Measurements from ENCODE around the gene PITPNC1.

The PITPNC1 gene

GRCh38 chr17:67619555-67619954 is 242.5 kb downstream of the PITPNC1 start:
- H3K79me1 ChIP-seq (ENCODE audit: low read length): no peaks in the 10 kb centered on the region
- H3K27me3 ChIP-seq (ENCODE audit: insufficient read depth, low read length): no peaks in the 10 kb centered on the region
- no peak overlapping the region for H2BK12ac ChIP-seq (ENCODE audit: low read length)
- H3K18ac ChIP-seq (ENCODE audit: low read length): no peak overlapping the region
- no peak overlapping the region for H3K4ac ChIP-seq (ENCODE audit: low read depth, low read length)
- no peak for DNase-seq
- no CpG with 5 or more reads among the region's 9 CpGs for WGBS (ENCODE audit: extremely low coverage, insufficient coverage, insufficient read length)
- no peak overlapping the region for H2BK5ac ChIP-seq (ENCODE audit: low read depth, low read length, poor library complexity)
- no peaks in the 10 kb centered on the region for H3K79me2 ChIP-seq (ENCODE audit: control insufficient read depth, insufficient read depth, low read length, poor library complexity)
- H2AFZ ChIP-seq (ENCODE audit: insufficient read depth, low read length, poor library complexity): no peak overlapping the region
- no peak overlapping the region for H2BK120ac ChIP-seq (ENCODE audit: insufficient read depth, low read length, poor library complexity)
- no peak overlapping the region for H3K9ac ChIP-seq (ENCODE audit: low read length)
- no peak overlapping the region for H3K4me2 ChIP-seq (ENCODE audit: low read length)
- no peak overlapping the region for H3K27ac ChIP-seq (ENCODE audit: low read depth, low read length)
- no peak overlapping the region for H3K23ac ChIP-seq (ENCODE audit: low read length)
- H4K91ac ChIP-seq (ENCODE audit: low read depth, low read length): no peak overlapping the region
- H4K12ac ChIP-seq (ENCODE audit: low read depth, low read length): no peak overlapping the region
- no peak overlapping the region for H4K8ac ChIP-seq (ENCODE audit: low read depth, low read length)
- H3K36me3 ChIP-seq (ENCODE audit: control insufficient read depth in 1 of 2, insufficient read depth in 2 of 2, low read length in 2 of 2): no peaks in the 10 kb centered on the region
- no peak overlapping the region for H3K14ac ChIP-seq (ENCODE audit: low read length)
- no peaks in the 10 kb centered on the region for H3K9me3 ChIP-seq (ENCODE audit: insufficient read depth, low read depth, low read length)
- no peak overlapping the region for H2AK5ac ChIP-seq (ENCODE audit: low read length)
- no peak overlapping the region for H3K4me3 ChIP-seq (ENCODE audit: low read depth, low read length)
- no peaks in the 10 kb centered on the region for H3K4me1 ChIP-seq (ENCODE audit: control insufficient read depth in 1 of 2, insufficient read depth in 2 of 2, low read length in 2 of 2)

GRCh38 chr17:67620088-67620487 is 243.0 kb downstream of the PITPNC1 start:
- Histone ChIP-seq H3K23ac (ENCODE audit: low read length) (no peak overlapping the region), H4K91ac (ENCODE audit: low read depth, low read length) (no peak overlapping the region), H3K4ac (ENCODE audit: low read depth, low read length) (no peak overlapping the region), H2AFZ (ENCODE audit: insufficient read depth, low read length, poor library complexity) (no peak overlapping the region), H2AK5ac (ENCODE audit: low read length) (no peak overlapping the region), H2BK120ac (ENCODE audit: insufficient read depth, low read length, poor library complexity) (no peak overlapping the region), H3K9me3 (ENCODE audit: insufficient read depth, low read depth, low read length) (no peaks in the 10 kb centered on the region), H3K27ac (ENCODE audit: low read depth, low read length) (no peak overlapping the region), H4K12ac (ENCODE audit: low read depth, low read length) (no peak overlapping the region), H3K9ac (ENCODE audit: low read length) (no peak overlapping the region), H3K4me2 (ENCODE audit: low read length) (no peak overlapping the region), H2BK5ac (ENCODE audit: low read depth, low read length, poor library complexity) (no peak overlapping the region), H3K4me3 (ENCODE audit: low read depth, low read length) (no peak overlapping the region), H3K79me1 (ENCODE audit: low read length) (no peaks in the 10 kb centered on the region), H3K18ac (ENCODE audit: low read length) (no peak overlapping the region), H3K14ac (ENCODE audit: low read length) (no peak overlapping the region), H3K79me2 (ENCODE audit: control insufficient read depth, insufficient read depth, low read length, poor library complexity) (no peaks in the 10 kb centered on the region), H2BK12ac (ENCODE audit: low read length) (no peak overlapping the region), H3K36me3 (ENCODE audit: control insufficient read depth in 1 of 2, insufficient read depth in 2 of 2, low read length in 2 of 2) (no peaks in the 10 kb centered on the region), H3K27me3 (ENCODE audit: insufficient read depth, low read length) (no peaks in the 10 kb centered on the region), H3K4me1 (ENCODE audit: control insufficient read depth in 1 of 2, insufficient read depth in 2 of 2, low read length in 2 of 2) (no peaks in the 10 kb centered on the region), H4K8ac (ENCODE audit: low read depth, low read length) (no peak overlapping the region)
- DNase-seq: no peak
- no CpG with 5 or more reads among the region's 8 CpGs for WGBS (ENCODE audit: extremely low coverage, insufficient coverage, insufficient read length)

- no peaks in the 10 kb centered on the region for H3K36me3 ChIP-seq (ENCODE audit: control insufficient read depth in 1 of 2, insufficient read depth in 2 of 2, low read length in 2 of 2)
- no peak overlapping the region for H3K4me2 ChIP-seq (ENCODE audit: low read length)
- H3K14ac ChIP-seq (ENCODE audit: low read length): no peak overlapping the region
- H3K23ac ChIP-seq (ENCODE audit: low read length): no peak overlapping the region
- no peak for DNase-seq
- H4K8ac ChIP-seq (ENCODE audit: low read depth, low read length): no peak overlapping the region
- H3K4me3 ChIP-seq (ENCODE audit: low read depth, low read length): no peak overlapping the region
- no peak overlapping the region for H2BK120ac ChIP-seq (ENCODE audit: insufficient read depth, low read length, poor library complexity)
- H2BK12ac ChIP-seq (ENCODE audit: low read length): no peak overlapping the region
- H2BK5ac ChIP-seq (ENCODE audit: low read depth, low read length, poor library complexity): no peak overlapping the region
- H3K79me1 ChIP-seq (ENCODE audit: low read length): no peaks in the 10 kb centered on the region
- no peak overlapping the region for H3K27ac ChIP-seq (ENCODE audit: low read depth, low read length)
- no peaks in the 10 kb centered on the region for H3K79me2 ChIP-seq (ENCODE audit: control insufficient read depth, insufficient read depth, low read length, poor library complexity)
- no peak overlapping the region for H4K91ac ChIP-seq (ENCODE audit: low read depth, low read length)
- H3K4me1 ChIP-seq (ENCODE audit: control insufficient read depth in 1 of 2, insufficient read depth in 2 of 2, low read length in 2 of 2): peaks cover 0 to 3% of the 10 kb centered on the region in 2 experiments
- H2AFZ ChIP-seq (ENCODE audit: insufficient read depth, low read length, poor library complexity): no peak overlapping the region
- H4K12ac ChIP-seq (ENCODE audit: low read depth, low read length): no peak overlapping the region
- no peak overlapping the region for H3K4ac ChIP-seq (ENCODE audit: low read depth, low read length)
- H3K9me3 ChIP-seq (ENCODE audit: insufficient read depth, low read depth, low read length): no peaks in the 10 kb centered on the region
- no peak overlapping the region for H2AK5ac ChIP-seq (ENCODE audit: low read length)
- H3K9ac ChIP-seq (ENCODE audit: low read length): no peak overlapping the region
- H3K27me3 ChIP-seq (ENCODE audit: insufficient read depth, low read length): no peaks in the 10 kb centered on the region
- no peak overlapping the region for H3K18ac ChIP-seq (ENCODE audit: low read length)
- WGBS (ENCODE audit: extremely low coverage, insufficient coverage, insufficient read length): no CpG with 5 or more reads among the region's 8 CpGs
These were observed 243.6 kb downstream of the PITPNC1 start for GRCh38 chr17:67620636-67621035.

GRCh38 chr17:67623767-67624166 is 246.7 kb downstream of the PITPNC1 start:
- Histone ChIP-seq H3K18ac (ENCODE audit: low read length) (no peak overlapping the region), H4K8ac (ENCODE audit: low read depth, low read length) (no peak overlapping the region), H3K9me3 (ENCODE audit: insufficient read depth, low read depth, low read length) (peaks cover 1% of the 10 kb centered on the region), H3K27ac (ENCODE audit: low read depth, low read length) (no peak overlapping the region), H3K4ac (ENCODE audit: low read depth, low read length) (no peak overlapping the region), H3K79me1 (ENCODE audit: low read length) (no peaks in the 10 kb centered on the region), H2AK5ac (ENCODE audit: low read length) (no peak overlapping the region), H2BK12ac (ENCODE audit: low read length) (no peak overlapping the region), H3K36me3 (ENCODE audit: control insufficient read depth in 1 of 2, insufficient read depth in 2 of 2, low read length in 2 of 2) (no peaks in the 10 kb centered on the region), H2AFZ (ENCODE audit: insufficient read depth, low read length, poor library complexity) (no peak overlapping the region), H3K9ac (ENCODE audit: low read length) (no peak overlapping the region), H4K91ac (ENCODE audit: low read depth, low read length) (no peak overlapping the region), H3K14ac (ENCODE audit: low read length) (no peak overlapping the region), H3K4me3 (ENCODE audit: low read depth, low read length) (no peak overlapping the region), H3K4me1 (ENCODE audit: control insufficient read depth in 1 of 2, insufficient read depth in 2 of 2, low read length in 2 of 2) (peaks cover 0 to 3% of the 10 kb centered on the region in 2 experiments), H3K27me3 (ENCODE audit: insufficient read depth, low read length) (no peaks in the 10 kb centered on the region), H3K4me2 (ENCODE audit: low read length) (no peak overlapping the region), H3K79me2 (ENCODE audit: control insufficient read depth, insufficient read depth, low read length, poor library complexity) (no peaks in the 10 kb centered on the region), H2BK120ac (ENCODE audit: insufficient read depth, low read length, poor library complexity) (no peak overlapping the region), H2BK5ac (ENCODE audit: low read depth, low read length, poor library complexity) (no peak overlapping the region), H4K12ac (ENCODE audit: low read depth, low read length) (no peak overlapping the region), H3K23ac (ENCODE audit: low read length) (no peak overlapping the region)
- DNase-seq: peak in 1 of 2 donors; percentile 88
- WGBS (ENCODE audit: extremely low coverage, insufficient coverage, insufficient read length): no CpG with 5 or more reads among the region's 2 CpGs
